H7 (cell line): ENCODE data around the gene GPR25. TPM values are rescaled to one million over a fixed set of nuclear protein-coding genes. Genes with fewer than 3 reads are reported as not detected.

Experiments used
- DNase-seq: peaks from one replicate; pipeline ENCODE4 v3.0.0; 2012
- H3K27me3 ChIP-seq: 2 replicates; pipeline ENCODE4 v1.6.0; 2011; ENCODE audit warnings: mild to moderate bottlenecking, low read length; ENCODE audit not compliant: control insufficient read depth, insufficient read depth
- H3K36me3 ChIP-seq: replicated peaks from 2 replicates; pipeline ENCODE4 v1.5.1; 2011; ENCODE audit warnings: low read length; ENCODE audit not compliant: control insufficient read depth, insufficient read depth
- H3K4me3 ChIP-seq: 2 replicates; pipeline ENCODE4 v1.5.1; 2011; ENCODE audit warnings: low read depth, mild to moderate bottlenecking, control low read depth, low read length, moderate library complexity; ENCODE audit not compliant: insufficient read depth
- total RNA-seq: library from RNA; depleted of rRNA; stranded (reverse); fragments of >200 nt; shearing (Covaris generic); gene quantifications from 2 replicates; pipeline ENCODE4 v1.2.3, GENCODE V29; 2014; rRNA removed

GPR25 gene
- total RNA-seq, 1 experiment from 2014 or later = not detected

- no peak for DNase-seq
- Histone ChIP-seq H3K36me3 (no peaks in the 10 kb centered on the region), H3K4me3 (no peak overlapping the region), H3K27me3 (no peaks in the 10 kb centered on the region; the same call in 1 of the 2 replicates)
Measured at GRCh38 chr1:200923601-200924000, 50.8 kb downstream of the GPR25 start.

Other genes starting within 250 kb of the GPR25 start
- 29.8 and 39.0 TPM in 2 replicates for gene DDX59, start 203.1 kb upstream of the GPR25 start, total RNA-seq
- 17.3 and 26.5 TPM in 2 replicates for gene CAMSAP2, start 134.1 kb upstream of the GPR25 start, total RNA-seq
- 44.5 and 53.8 TPM in 2 replicates for gene INAVA, start 21.9 kb downstream of the GPR25 start, total RNA-seq
- 12.7 and 14.1 TPM in 2 replicates for gene KIF21B, start 150.7 kb downstream of the GPR25 start, total RNA-seq
- gene CACNA1S, start 239.4 kb downstream of the GPR25 start, total RNA-seq = not detected in 2 replicates